Stimulated activated CD8-positive, alpha-beta memory T cell treated with anti-CD3 and anti-CD28 coated beads, Interleukin-7, amount 100 ng/mL, for 1 hour (primary cell): ENCODE data around the gene DPYD.

Experiments
- DNase-seq, 2 donors: peaks; one replicate each; pipeline ENCODE4 v3.0.0-alpha.2; 2020; ENCODE audit warnings: low read depth in 2 of 2

Gene DPYD

GRCh38 chr1:97433824-97434177, 487.0 kb downstream of the DPYD start:
- no peak for DNase-seq

DNA sequence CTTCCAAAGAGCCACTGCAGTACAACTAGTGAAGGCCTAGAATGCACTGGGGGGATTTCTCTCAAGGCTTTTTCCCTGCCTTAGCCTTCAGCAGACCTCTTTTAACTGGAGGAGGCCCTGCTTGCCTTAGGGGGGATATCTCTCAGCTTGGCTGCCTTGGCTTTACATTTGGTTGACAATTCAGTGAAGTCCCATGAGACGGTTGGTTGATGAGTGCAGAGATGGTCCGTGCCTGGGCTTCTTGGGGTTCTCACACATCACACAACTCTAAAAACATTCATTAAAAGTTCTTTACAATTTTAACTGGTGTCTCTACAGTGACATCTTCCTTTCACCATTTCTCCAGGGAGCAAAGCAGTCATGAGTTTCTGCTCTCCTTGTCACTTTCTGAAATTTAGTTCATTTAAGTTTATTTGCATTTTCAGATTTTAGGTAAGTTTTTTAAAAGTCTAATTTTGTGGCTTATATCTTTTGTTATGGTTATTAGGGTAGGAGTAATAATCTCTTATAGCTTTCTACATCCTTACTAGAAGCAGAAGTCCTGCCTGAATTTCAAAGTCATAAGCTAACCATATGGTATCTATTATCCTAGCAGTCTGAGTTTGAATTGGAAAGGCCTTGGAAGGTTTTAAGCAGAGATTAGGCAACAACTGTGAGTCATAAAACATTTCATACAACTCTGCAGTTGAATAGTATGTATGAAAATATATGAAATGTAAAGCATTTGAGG, 487.6 kb downstream of the DPYD start:
- DNase-seq = no peak

GRCh38 chr1:97427371-97427770, 493.5 kb downstream of the DPYD start:
- no peak for DNase-seq

- DNase-seq = no peak
These were observed 496.6 kb downstream of the DPYD start for GRCh38 chr1:97424209-97424608.

DNA sequence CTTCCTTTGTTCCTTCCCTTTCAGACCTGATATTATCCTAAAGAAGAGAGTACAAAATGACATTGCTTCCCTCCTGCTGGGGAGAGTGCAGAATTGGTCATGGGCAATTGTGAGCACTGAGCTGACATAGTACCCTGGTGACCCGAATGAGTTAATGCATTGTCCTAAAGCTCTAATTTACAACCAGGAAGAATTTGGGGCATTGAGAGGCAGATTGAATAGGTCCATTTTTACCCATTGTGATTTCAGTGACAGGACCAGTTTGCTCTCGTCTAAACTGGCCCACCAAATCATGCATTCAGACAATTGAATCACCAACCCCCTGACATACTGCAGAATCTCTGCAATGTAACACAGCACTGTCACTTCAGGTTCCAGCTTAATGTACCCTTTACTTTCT, 497.4 kb downstream of the DPYD start:
- no peak for DNase-seq

- no peak for DNase-seq
These were observed 503.2 kb downstream of the DPYD start for GRCh38 chr1:97417661-97418060.

- no peak for DNase-seq
These were observed 506.0 kb downstream of the DPYD start for GRCh38 chr1:97414682-97415312.

DNA sequence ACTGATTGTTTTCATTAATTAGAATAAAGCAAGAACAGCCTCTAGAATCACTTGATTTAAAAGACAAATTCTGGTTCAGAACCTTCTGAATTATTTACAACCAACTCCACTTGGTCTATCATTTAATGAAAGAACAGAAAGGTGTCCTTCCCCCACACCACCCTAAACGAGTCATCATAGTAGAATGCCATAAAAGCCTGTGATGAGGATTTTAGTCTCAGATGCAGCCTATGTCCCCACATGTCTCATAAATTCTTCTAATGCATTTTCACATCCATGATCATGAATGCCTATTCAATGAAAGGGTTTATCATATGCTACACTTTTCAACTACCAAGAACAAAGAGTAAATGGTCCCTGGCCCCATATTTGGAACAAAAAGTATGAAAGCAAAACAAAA, 508.1 kb downstream of the DPYD start:
- DNase-seq = no peak

DNA sequence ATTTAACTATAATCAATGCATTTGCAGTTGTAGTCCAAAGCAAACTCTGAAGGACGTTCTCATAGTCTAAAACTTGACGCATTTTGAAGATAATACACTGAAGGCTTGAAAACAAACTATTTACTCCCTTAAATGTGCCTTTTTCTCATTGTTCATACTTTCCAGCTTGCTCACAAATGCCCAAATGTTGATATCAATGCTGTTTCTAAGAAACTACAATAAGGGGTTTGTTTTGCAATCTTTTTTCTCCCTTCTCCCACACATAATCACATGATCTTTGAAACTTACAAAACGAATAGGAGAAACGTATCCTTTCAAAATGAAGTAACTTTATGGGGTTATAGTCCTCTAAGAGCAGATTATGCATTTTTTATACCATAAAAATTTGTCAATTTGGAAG, 508.7 kb downstream of the DPYD start:
- no peak for DNase-seq

DNA sequence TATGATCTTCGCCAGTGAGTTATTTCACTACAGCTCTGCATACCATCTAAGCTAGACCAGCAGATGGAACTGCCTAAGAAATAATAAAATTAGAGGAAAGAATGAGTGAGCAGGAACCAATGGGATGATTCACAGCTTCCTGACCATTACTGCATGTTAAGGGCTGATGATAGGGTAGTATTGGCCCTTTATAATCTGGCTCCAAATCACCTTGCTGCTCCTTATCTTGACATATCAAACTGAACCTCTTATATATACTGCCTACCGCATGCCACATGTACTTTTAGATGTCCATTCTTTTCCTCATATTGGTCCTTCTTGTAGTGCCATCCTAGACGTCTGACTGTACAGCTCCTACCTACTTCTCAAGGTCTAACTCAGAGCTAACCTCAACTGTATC, 524.4 kb downstream of the DPYD start:
- no peak for DNase-seq

GRCh38 chr1:97392701-97393100, 528.1 kb downstream of the DPYD start:
- DNase-seq = no peak

DNA sequence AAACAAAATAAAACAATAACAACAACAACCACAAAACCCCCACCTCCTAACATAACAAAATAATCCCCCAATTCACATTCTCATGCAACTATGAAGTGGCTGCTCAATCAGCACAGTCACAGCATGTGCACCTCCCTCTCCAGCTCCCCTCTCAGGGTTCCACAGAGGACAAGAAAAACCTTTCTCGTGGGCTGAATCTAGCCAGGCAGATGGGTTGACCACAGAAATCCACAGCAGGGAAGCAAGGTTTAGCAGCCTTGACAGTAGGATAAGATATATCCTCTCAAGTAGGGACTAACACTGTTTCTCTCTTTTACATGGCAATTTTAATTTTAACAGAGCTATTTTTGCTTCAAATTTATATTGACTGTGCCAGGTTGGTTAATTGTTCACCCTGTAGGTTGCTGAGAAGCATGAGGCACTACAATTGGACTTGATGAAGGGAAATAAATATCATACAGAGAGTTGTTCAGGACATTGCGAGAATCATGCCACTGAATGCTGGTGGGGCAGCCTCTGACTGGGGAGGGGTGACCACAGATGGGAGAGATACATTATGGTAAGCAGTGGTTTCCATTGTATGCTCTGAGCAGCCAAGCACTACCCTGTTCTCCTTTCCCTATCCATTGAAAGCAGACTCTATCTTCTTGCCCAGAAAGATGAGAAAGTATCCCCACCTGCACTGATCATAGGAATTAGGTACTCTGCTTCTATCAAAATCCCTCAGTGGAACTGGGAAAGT, 535.1 kb downstream of the DPYD start:
- no peak for DNase-seq

- no peak for DNase-seq
These were observed 536.4 kb downstream of the DPYD start for GRCh38 chr1:97384294-97384968.

DNA sequence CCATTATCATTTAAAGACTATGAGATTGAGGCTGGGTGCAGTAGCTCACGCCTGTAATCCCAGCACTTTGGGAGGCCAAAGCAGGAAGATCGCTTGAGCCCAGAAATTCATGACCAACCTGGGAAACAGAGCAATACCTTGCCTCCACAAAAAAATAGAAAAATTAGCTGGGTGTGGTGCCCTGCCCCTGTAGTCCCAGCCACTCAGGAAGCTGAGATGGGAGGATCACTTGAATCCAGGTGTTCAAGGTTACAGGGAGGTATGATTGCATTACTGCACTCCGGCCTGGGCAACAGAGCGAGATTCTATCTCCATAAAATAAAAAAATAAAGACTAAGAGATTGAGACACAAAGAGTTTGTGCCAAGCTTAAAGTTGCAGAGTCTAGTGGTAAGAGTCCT, 537.0 kb downstream of the DPYD start:
- DNase-seq = no peak

- no peak for DNase-seq
These were observed 538.6 kb downstream of the DPYD start for GRCh38 chr1:97382206-97382605.

GRCh38 chr1:97379387-97380075, 541.3 kb downstream of the DPYD start:
- no peak for DNase-seq

GRCh38 chr1:97378596-97378995, 542.2 kb downstream of the DPYD start:
- DNase-seq = no peak

DNA sequence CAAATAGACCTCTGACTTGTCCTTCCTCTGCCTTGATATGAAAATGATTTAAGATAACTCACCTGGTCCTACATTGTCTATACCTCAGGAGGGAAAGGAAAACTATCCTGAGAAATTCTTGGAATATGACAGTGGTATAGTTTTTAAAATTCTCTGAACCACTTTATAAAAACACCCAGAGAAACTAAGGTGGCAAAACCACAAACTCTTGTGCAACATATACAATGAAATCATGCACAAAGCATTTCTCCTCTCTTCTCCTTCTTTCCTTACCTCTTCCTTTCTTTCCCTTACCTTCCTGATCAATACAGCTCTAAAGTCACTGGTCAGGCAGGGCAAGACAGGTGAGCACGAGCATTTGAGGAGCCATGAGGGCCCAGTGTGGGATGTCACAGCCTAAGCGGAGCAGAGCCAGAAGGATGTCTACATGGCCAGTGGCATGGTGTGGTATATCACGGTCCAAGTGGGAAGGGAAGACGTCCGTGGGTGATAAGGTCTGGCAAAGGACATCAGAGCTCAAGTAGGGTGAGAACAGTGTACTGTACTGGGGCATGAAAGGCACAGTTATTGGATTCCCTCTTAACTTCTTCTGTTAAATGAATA, 543.3 kb downstream of the DPYD start:
- no peak for DNase-seq

- DNase-seq = no peak
These were observed 547.8 kb downstream of the DPYD start for GRCh38 chr1:97373000-97373399.

DNA sequence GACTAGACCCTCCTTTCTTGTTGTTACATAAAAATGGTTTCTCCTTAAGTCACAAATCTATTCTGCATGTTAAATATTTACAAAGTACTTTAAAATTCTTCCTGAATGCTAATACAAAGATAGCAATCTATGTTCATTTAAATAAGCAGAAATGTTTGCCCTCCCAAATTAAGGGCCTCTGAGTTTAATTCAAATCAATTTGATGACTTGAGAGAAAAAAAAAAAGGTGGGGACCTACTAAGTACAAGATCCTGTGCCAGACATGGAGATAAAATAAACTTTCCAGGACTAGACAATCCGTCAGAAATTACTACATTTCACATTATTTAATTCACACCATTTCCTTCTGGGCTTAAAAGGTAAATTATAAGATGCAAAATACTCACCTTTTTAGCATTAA, 548.3 kb downstream of the DPYD start:
- no peak for DNase-seq

GRCh38 chr1:97368296-97368695, 552.5 kb downstream of the DPYD start:
- DNase-seq = no peak

- DNase-seq = no peak
These were observed 553.9 kb downstream of the DPYD start for GRCh38 chr1:97366984-97367383.
